SJCRH30 (cell line): ENCODE results near the gene NET1. TPM values are rescaled to one million over a fixed set of nuclear protein-coding genes. Genes with fewer than 3 reads are reported as not detected.

Source experiments
- DNase-seq, 2 experiments: peaks; one replicate each; pipeline ENCODE4 v3.0.0-alpha.2; 2015 to 2020
- H3K27ac ChIP-seq: fragments of 250-450 bp; sonication (Bioruptor Pico); 2 replicates; pipeline ENCODE4 v1.5.1; 2020; ENCODE audit warnings: mild to moderate bottlenecking, moderate library complexity
- H3K27me3 ChIP-seq: fragments of 250-450 bp; sonication (Bioruptor Pico); 2 replicates; pipeline ENCODE4 v1.5.1; 2020; ENCODE audit warnings: mild to moderate bottlenecking, moderate library complexity
- H3K36me3 ChIP-seq: fragments of 250-450 bp; sonication (Bioruptor Pico); 2 replicates; pipeline ENCODE4 v1.5.1; 2020; ENCODE audit warnings: mild to moderate bottlenecking, moderate library complexity
- H3K4me1 ChIP-seq: fragments of 250-450 bp; sonication (Bioruptor Pico); 2 replicates; pipeline ENCODE4 v1.5.1; 2020; ENCODE audit warnings: mild to moderate bottlenecking, moderate library complexity
- H3K4me3 ChIP-seq: fragments of 250-450 bp; sonication (Bioruptor Pico); 2 replicates; pipeline ENCODE4 v1.5.1; 2020; ENCODE audit warnings: mild to moderate bottlenecking, moderate library complexity
- H3K9me3 ChIP-seq: fragments of 250-450 bp; sonication (Bioruptor Pico); replicated peaks from 2 replicates; pipeline ENCODE4 v1.5.1; 2020; ENCODE audit warnings: mild to moderate bottlenecking, moderate library complexity
- total RNA-seq: library from RNA; depleted of rRNA; stranded (reverse); fragments of >200 nt; shearing (Covaris generic); gene quantifications from 2 replicates; pipeline ENCODE4 v1.2.3, GENCODE V29; 2014

The NET1 gene
- total RNA-seq, 1 experiment from 2014 or later, result 154 TPM

- DNase-seq, result no peak
- Histone ChIP-seq H3K36me3 (no peaks in the 10 kb centered on the region), H3K9me3 (no peaks in the 10 kb centered on the region), H3K27ac (no peak within 1 kb of the TSS), H3K27me3 (no peaks in the 10 kb centered on the region), H3K4me3 (no peak within 1 kb of the TSS), H3K4me1 (no peaks in the 10 kb centered on the region)
Measured at GRCh38 chr10:5499493-5500140, 87.3 kb downstream of the NET1 start, which contains the start of gene CALML5. TSS of gene CALML5 (minus strand) at chr10:5499570. CDS start at chr10:5499438, 132 bp downstream.

GRCh38 chr10:5500162-5500670, 87.9 kb downstream of the NET1 start:
- no peaks in the 10 kb centered on the region for H3K9me3 ChIP-seq
- no peak overlapping the region for H3K27ac ChIP-seq
- H3K4me3 ChIP-seq, result no peak overlapping the region
- H3K27me3 ChIP-seq, result no peaks in the 10 kb centered on the region
- H3K4me1 ChIP-seq, result no peaks in the 10 kb centered on the region
- no peaks in the 10 kb centered on the region for H3K36me3 ChIP-seq
- no peak for DNase-seq

GRCh38 chr10:5500910-5501309, 88.6 kb downstream of the NET1 start:
- Histone ChIP-seq H3K27me3 (no peaks in the 10 kb centered on the region), H3K36me3 (no peaks in the 10 kb centered on the region), H3K9me3 (no peaks in the 10 kb centered on the region), H3K27ac (no peak overlapping the region), H3K4me1 (no peaks in the 10 kb centered on the region), H3K4me3 (no peak overlapping the region)
- DNase-seq, result peak in 1 of 2 experiments; percentile 20

- Histone ChIP-seq H3K9me3 (no peaks in the 10 kb centered on the region), H3K27ac (no peak overlapping the region), H3K4me1 (no peaks in the 10 kb centered on the region), H3K4me3 (no peak overlapping the region), H3K27me3 (no peaks in the 10 kb centered on the region), H3K36me3 (no peaks in the 10 kb centered on the region)
- DNase-seq, result no peak
Measured at GRCh38 chr10:5502061-5502521, 89.7 kb downstream of the NET1 start.

- Histone ChIP-seq H3K27ac (no peak overlapping the region), H3K4me3 (no peak overlapping the region), H3K9me3 (no peaks in the 10 kb centered on the region), H3K36me3 (no peaks in the 10 kb centered on the region), H3K4me1 (no peaks in the 10 kb centered on the region), H3K27me3 (no peaks in the 10 kb centered on the region)
- no peak for DNase-seq
Measured at GRCh38 chr10:5502571-5503476, 90.5 kb downstream of the NET1 start.

GRCh38 chr10:5503477-5503835, 91.1 kb downstream of the NET1 start:
- no peak overlapping the region for H3K4me3 ChIP-seq
- no peak overlapping the region for H3K27ac ChIP-seq
- no peak for DNase-seq
- no peaks in the 10 kb centered on the region for H3K4me1 ChIP-seq
- no peaks in the 10 kb centered on the region for H3K9me3 ChIP-seq
- H3K27me3 ChIP-seq, result no peaks in the 10 kb centered on the region
- H3K36me3 ChIP-seq, result no peaks in the 10 kb centered on the region

- Histone ChIP-seq H3K27me3 (no peaks in the 10 kb centered on the region), H3K9me3 (no peaks in the 10 kb centered on the region), H3K4me3 (no peak overlapping the region), H3K36me3 (no peaks in the 10 kb centered on the region), H3K27ac (no peak overlapping the region), H3K4me1 (no peaks in the 10 kb centered on the region)
- DNase-seq, result no peak
Measured at GRCh38 chr10:5504146-5505072, 92.1 kb downstream of the NET1 start.

GRCh38 chr10:5506246-5506645, 93.9 kb downstream of the NET1 start:
- Histone ChIP-seq H3K9me3 (no peaks in the 10 kb centered on the region), H3K4me3 (no peak overlapping the region), H3K27me3 (no peaks in the 10 kb centered on the region), H3K27ac (no peak overlapping the region), H3K36me3 (no peaks in the 10 kb centered on the region), H3K4me1 (no peaks in the 10 kb centered on the region)
- DNase-seq, result no peak

GRCh38 chr10:5506751-5507648, 94.6 kb downstream of the NET1 start:
- H3K4me3 ChIP-seq, result no peak overlapping the region
- DNase-seq, result no peak
- H3K27me3 ChIP-seq, result no peaks in the 10 kb centered on the region
- no peaks in the 10 kb centered on the region for H3K4me1 ChIP-seq
- no peaks in the 10 kb centered on the region for H3K36me3 ChIP-seq
- H3K27ac ChIP-seq, result no peak overlapping the region
- H3K9me3 ChIP-seq, result no peaks in the 10 kb centered on the region

- H3K27ac ChIP-seq, result no peak overlapping the region
- H3K9me3 ChIP-seq, result no peaks in the 10 kb centered on the region
- H3K27me3 ChIP-seq, result no peaks in the 10 kb centered on the region
- DNase-seq, result no peak
- H3K36me3 ChIP-seq, result no peaks in the 10 kb centered on the region
- no peaks in the 10 kb centered on the region for H3K4me1 ChIP-seq
- H3K4me3 ChIP-seq, result no peak overlapping the region
Measured at GRCh38 chr10:5507649-5508131, 95.3 kb downstream of the NET1 start.

GRCh38 chr10:5508161-5508604, 95.8 kb downstream of the NET1 start:
- no peak overlapping the region for H3K27ac ChIP-seq
- H3K27me3 ChIP-seq, result no peaks in the 10 kb centered on the region
- DNase-seq, result no peak
- no peaks in the 10 kb centered on the region for H3K4me1 ChIP-seq
- H3K4me3 ChIP-seq, result no peak overlapping the region
- no peaks in the 10 kb centered on the region for H3K9me3 ChIP-seq
- no peaks in the 10 kb centered on the region for H3K36me3 ChIP-seq
